Natural killer cell (primary cell): Measurements from ENCODE around the gene BCL3. TPM values are rescaled to one million over a fixed set of nuclear protein-coding genes. Genes with fewer than 3 reads are reported as not detected.
A peak's percentile ranks its signal among the peaks of the same experiment; 100 is the strongest.

Experiments
- ATAC-seq, 3 donors: fragments of 150-1000 bp in 2 of 3; fragments of 200-7000 bp in 1 of 3; cut with Tn5 transposase; 1 replicate in 1 of 3; 2 replicates in 2 of 3; pipeline ENCODE4 v1.10.0; 2021; ENCODE audit warnings: mild to moderate bottlenecking in 2 of 3, moderate library complexity in 2 of 3
- DNase-seq, 2 donors: peaks; one replicate each; pipeline versions ENCODE4 v3.0.0 to v3.0.0-alpha.2; 2013 to 2021; ENCODE audit warnings: mixed read lengths in 1 of 2
- H3K27ac ChIP-seq: one replicate; pipeline ENCODE4 v1.5.1; 2013; ENCODE audit warnings: mild to moderate bottlenecking, low read length
- H3K27me3 ChIP-seq: one replicate; pipeline ENCODE4 v1.6.1; 2013; ENCODE audit warnings: low read length; ENCODE audit not compliant: control insufficient read depth, insufficient read depth
- H3K36me3 ChIP-seq: one replicate; pipeline ENCODE4 v1.6.1; 2013; ENCODE audit warnings: low read length; ENCODE audit not compliant: control insufficient read depth, insufficient read depth
- H3K4me1 ChIP-seq: one replicate; pipeline ENCODE4 v1.6.1; 2013; ENCODE audit warnings: low read length; ENCODE audit not compliant: control insufficient read depth, insufficient read depth
- H3K4me3 ChIP-seq: one replicate; pipeline ENCODE4 v1.5.1; 2013; ENCODE audit warnings: low read length
- H3K9me3 ChIP-seq: one replicate; pipeline ENCODE4 v1.6.1; 2013; ENCODE audit warnings: low read length; ENCODE audit not compliant: control insufficient read depth, insufficient read depth
- H3K27ac Mint-ChIP-seq, 2 donors: one replicate each; pipeline ENCODE4 v1.8.0; 2022; ENCODE audit warnings: mild to moderate bottlenecking in 2 of 2, mixed read lengths in 2 of 2, moderate library complexity in 1 of 2
- H3K27me3 Mint-ChIP-seq, 2 donors: one replicate each; pipeline ENCODE4 v1.8.0; 2022; ENCODE audit warnings: low read depth in 2 of 2, mixed read lengths in 2 of 2
- H3K36me3 Mint-ChIP-seq: one replicate; pipeline ENCODE4 v1.8.0; 2022; ENCODE audit warnings: mixed read lengths
- H3K4me1 Mint-ChIP-seq, 2 donors: one replicate each; pipeline ENCODE4 v1.8.0; 2022; ENCODE audit warnings: mixed read lengths in 2 of 2
- H3K4me3 Mint-ChIP-seq: one replicate; pipeline ENCODE4 v1.8.0; 2022; ENCODE audit warnings: mild to moderate bottlenecking, moderate library complexity, mixed read lengths
- H3K9me3 Mint-ChIP-seq, 2 donors: one replicate each; pipeline ENCODE4 v1.8.0; 2022; ENCODE audit warnings: mixed read lengths in 2 of 2
- WGBS: methylation state at CpG from one replicate; pipeline ENCODE4 v1.1.7; 2013; ENCODE audit warnings: missing lambda C conversion rate; ENCODE audit not compliant: insufficient coverage; 5-methylcytosine and 5-hydroxymethylcytosine counted together
- intact Hi-C: fragments of 100-400 bp; cut with micrococcal nuclease; formaldehyde crosslinking; loops from one replicate; pipeline ENCODE4 v1.14.2; 2022
- total RNA-seq, 4 donors: library from RNA; stranded (reverse); fragments of 120-200 nt in 1 of 4; gene quantifications; one replicate each; pipeline versions ENCODE4 v1.2.3 to v1.2.4, GENCODE V29; 2013 to 2022
- TF ChIP-seq, protein P1 (sequence below): fragments of 200-600 bp; IDR thresholded peaks from one replicate; pipeline ENCODE4 v1.8.0; 2022; ENCODE audit warnings: antibody characterized with exemption

BCL3 gene
- total RNA-seq, 3 donors from 2014 or later (not counting 1 experiment from before 2014, with no cell fraction given), result 152 to 199 (median 164) TPM

- intact Hi-C loops, result no loop called here
- H3K9me3 Mint-ChIP-seq, result no peaks in the 10 kb centered on the region
- H3K36me3 Mint-ChIP-seq, result no peaks in the 10 kb centered on the region
- peak overlapping the region; percentile 37 for H3K27ac ChIP-seq
- H3K4me1 ChIP-seq, result peaks cover 59% of the 10 kb centered on the region
- peaks cover 17 to 52% of the 10 kb centered on the region in 2 donors for H3K4me1 Mint-ChIP-seq
- H3K27me3 ChIP-seq, result no peaks in the 10 kb centered on the region
- TF ChIP-seq, protein P1, sequence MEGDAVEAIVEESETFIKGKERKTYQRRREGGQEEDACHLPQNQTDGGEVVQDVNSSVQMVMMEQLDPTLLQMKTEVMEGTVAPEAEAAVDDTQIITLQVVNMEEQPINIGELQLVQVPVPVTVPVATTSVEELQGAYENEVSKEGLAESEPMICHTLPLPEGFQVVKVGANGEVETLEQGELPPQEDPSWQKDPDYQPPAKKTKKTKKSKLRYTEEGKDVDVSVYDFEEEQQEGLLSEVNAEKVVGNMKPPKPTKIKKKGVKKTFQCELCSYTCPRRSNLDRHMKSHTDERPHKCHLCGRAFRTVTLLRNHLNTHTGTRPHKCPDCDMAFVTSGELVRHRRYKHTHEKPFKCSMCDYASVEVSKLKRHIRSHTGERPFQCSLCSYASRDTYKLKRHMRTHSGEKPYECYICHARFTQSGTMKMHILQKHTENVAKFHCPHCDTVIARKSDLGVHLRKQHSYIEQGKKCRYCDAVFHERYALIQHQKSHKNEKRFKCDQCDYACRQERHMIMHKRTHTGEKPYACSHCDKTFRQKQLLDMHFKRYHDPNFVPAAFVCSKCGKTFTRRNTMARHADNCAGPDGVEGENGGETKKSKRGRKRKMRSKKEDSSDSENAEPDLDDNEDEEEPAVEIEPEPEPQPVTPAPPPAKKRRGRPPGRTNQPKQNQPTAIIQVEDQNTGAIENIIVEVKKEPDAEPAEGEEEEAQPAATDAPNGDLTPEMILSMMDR, result no peak
- no peak overlapping the region for H3K4me3 ChIP-seq
- H3K27ac Mint-ChIP-seq, result peak overlapping the region; percentile 29 to 73
- H3K9me3 ChIP-seq, result no peaks in the 10 kb centered on the region
- H3K27me3 Mint-ChIP-seq, result no peaks in the 10 kb centered on the region
- H3K4me3 Mint-ChIP-seq, result no peak overlapping the region
- ATAC-seq (no peak), DNase-seq (no peak)
- no peaks in the 10 kb centered on the region for H3K36me3 ChIP-seq
- 92% methylated on average over 19 of the region's 20 CpGs for WGBS
Measured at GRCh38 chr19:44742330-44743061, 6.0 kb upstream of the BCL3 start.

- DNase-seq, result no peak
- Mint-ChIP-seq H3K27me3 (no peaks in the 10 kb centered on the region), H3K36me3 (no peaks in the 10 kb centered on the region), H3K4me1 (peaks cover 25 to 63% of the 10 kb centered on the region in 2 donors), H3K27ac (peak overlapping the region in 1 of 2 donors; percentile 93), H3K9me3 (no peaks in the 10 kb centered on the region), H3K4me3 (no peak overlapping the region)
- Histone ChIP-seq H3K4me3 (no peak overlapping the region), H3K27me3 (no peaks in the 10 kb centered on the region), H3K36me3 (peaks cover under 1% of the 10 kb centered on the region), H3K9me3 (no peaks in the 10 kb centered on the region), H3K27ac (no peak overlapping the region), H3K4me1 (peaks cover 57% of the 10 kb centered on the region)
- 86% methylated on average over 3 of the region's 3 CpGs for WGBS
- intact Hi-C loops, result no loop called here
- no peak for ATAC-seq
- TF ChIP-seq, protein P1, result no peak
Measured at GRCh38 chr19:44744871-44745332, 3.6 kb upstream of the BCL3 start.

DNA sequence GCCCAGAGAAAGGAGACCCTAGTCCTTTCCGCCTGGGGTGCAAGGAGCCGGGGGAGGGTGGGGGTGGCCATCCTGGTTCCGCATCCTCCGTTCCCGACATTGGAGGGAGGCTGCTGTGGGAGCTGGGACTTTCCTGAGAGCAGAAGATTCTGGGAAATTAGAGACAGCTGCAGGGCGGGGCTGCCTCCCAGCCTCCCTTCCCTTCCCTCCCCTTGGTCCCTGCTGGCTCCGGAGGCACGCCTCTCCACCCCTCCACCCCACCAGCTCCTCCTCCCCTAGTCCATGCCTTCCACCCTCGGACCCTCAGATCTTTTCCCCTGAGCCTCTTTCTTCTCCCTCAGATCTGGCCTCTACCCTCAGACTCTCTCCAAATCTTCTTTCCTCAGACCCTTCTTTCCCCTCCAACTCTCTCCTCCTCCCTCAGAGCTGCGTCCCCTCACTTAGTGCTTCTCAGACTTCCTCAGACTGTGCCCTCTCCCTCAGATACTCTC lies 3.1 kb upstream of the BCL3 start:
- Mint-ChIP-seq H3K27ac (peak overlapping the region; percentile 88 to 93), H3K4me1 (peaks cover 28 to 62% of the 10 kb centered on the region in 2 donors), H3K36me3 (no peaks in the 10 kb centered on the region), H3K27me3 (no peaks in the 10 kb centered on the region), H3K4me3 (peak overlapping the region; percentile 59), H3K9me3 (no peaks in the 10 kb centered on the region)
- TF ChIP-seq, protein P1, result no peak
- DNase-seq (no peak), ATAC-seq (no peak)
- no peak overlapping the region for H3K4me3 ChIP-seq
- H3K9me3 ChIP-seq, result no peaks in the 10 kb centered on the region
- 93% methylated on average over 10 of the region's 10 CpGs for WGBS
- no peaks in the 10 kb centered on the region for H3K27me3 ChIP-seq
- peaks cover 59% of the 10 kb centered on the region for H3K4me1 ChIP-seq
- intact Hi-C loops, result no loop called here
- H3K27ac ChIP-seq, result no peak overlapping the region
- peaks cover 2% of the 10 kb centered on the region for H3K36me3 ChIP-seq
